Activated T-helper 9 cell treated with anti-CD3 and anti-CD28 coated beads, Interleukin-2, amount 50 U/mL, for 16 hours (primary cell): ENCODE measurements around the gene FNDC1.

Experiments used
- DNase-seq: peaks from one replicate; pipeline ENCODE4 v3.0.0-alpha.2; 2020; ENCODE audit warnings: low read depth

The FNDC1 gene

GRCh38 chr6:159308198-159308597, 139.0 kb downstream of the FNDC1 start:
- no peak for DNase-seq

DNA sequence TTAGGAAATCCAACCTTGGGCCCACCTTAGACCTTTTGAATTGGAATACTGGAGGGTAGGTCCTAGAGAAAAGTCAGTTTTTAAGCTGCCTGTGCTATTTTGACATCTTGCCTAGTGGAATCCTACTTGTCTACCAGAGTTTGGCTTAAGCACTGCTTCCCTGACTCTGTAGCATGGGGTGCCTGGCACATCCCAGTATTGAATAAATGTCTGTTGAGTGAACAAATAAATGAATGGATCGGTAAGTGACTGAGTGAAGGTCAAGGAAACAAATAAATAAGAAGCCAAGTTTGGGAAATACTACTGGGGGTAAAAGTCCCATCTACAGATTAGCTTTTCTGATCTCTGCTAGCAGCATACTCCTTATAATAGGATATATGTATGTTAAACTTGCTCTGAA, 140.5 kb downstream of the FNDC1 start:
- DNase-seq = no peak

GRCh38 chr6:159311618-159312017, 142.4 kb downstream of the FNDC1 start:
- no peak for DNase-seq

- DNase-seq = no peak
Observed at GRCh38 chr6:159312206-159312605, 143.0 kb downstream of the FNDC1 start.

DNA sequence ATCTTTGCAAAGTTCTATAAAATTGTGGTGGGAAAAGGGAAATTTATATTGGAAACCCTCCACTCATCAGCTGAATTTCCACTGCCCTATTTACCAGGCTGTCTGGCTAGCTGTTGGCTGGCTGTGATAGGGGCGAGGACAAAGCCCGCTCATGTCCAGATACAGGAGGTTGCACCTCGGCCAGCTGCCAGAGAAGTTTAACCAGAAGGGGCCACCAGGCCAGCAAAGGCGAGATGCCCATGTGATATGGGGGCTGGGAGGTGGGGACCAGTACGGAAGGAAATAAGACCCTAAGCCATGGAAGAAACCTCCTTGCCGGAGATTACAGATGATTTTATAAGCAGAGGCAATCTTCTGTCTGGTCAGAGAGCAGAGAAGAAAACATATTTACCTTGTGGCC, 143.8 kb downstream of the FNDC1 start:
- DNase-seq = no peak

DNA sequence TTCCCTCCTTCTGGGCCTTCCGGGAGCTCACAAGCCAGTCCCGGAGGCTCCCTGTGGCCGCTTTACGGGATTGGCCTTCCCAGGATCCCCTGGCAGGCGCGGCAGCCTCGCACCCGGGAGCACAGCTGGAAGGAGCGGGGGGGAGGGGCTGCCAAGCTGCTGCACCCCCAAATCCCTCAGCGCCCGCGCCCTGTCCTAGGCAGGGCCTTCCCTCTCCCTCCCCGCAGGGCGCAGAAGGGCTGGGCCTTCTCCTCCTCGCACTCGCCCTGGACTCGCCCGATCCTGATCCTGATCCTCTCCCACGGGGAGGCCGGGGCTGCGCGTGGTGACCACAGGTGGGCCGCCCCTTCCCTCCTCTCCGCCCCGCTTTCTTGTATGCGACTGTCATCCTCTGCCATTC, 146.4 kb downstream of the FNDC1 start:
- no peak for DNase-seq

- no peak for DNase-seq
Observed at GRCh38 chr6:159317430-159317829, 148.2 kb downstream of the FNDC1 start.

DNA sequence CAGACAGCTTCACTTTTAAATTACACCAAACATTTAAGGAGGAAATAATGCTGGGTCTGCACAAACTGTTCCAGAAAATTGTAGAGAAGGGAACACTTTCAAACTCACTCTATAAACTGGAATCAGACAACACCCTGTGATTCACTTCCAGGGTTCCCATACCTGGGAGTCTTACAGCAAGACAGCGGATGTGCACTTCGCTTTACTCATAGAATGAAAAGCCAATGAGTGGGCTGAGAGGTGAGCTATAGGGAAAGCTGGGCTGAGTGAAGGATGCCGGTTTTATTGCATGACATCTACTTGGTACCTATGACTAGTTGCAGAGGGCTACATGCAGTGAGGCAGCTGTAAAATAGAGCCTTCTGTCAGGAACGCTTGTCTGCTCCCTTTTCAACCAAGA, 152.1 kb downstream of the FNDC1 start:
- DNase-seq = no peak
